Activated CD8-positive, alpha-beta memory T cell treated with anti-CD3 and anti-CD28 coated beads for 36 hours (primary cell): ENCODE results near the gene SCN3A. TPM values are rescaled to one million over a fixed set of nuclear protein-coding genes. Genes with fewer than 3 reads are reported as not detected.

Source experiments
- CTCF ChIA-PET: fragments of 350-600 bp; sonication (Branson Sonifier 250); formaldehyde crosslinking; loops from one replicate; lab custom pipeline; 2021; ENCODE audit warnings: antibody characterized with exemption; lab: Charles Lee
- POLR2A ChIA-PET: fragments of 350-600 bp; sonication (Branson Sonifier 250); formaldehyde crosslinking; loops from one replicate; lab custom pipeline; 2021; ENCODE audit warnings: antibody characterized with exemption; lab: Charles Lee
- total RNA-seq, 2 experiments: library from RNA; stranded (reverse); gene quantifications; one replicate each; pipeline ENCODE4 v1.2.3, GENCODE V29; 2021

Gene SCN3A
- total RNA-seq, result not detected

- ChIA-PET POLR2A (interaction anchor here (0.6 kb wide), 1 partner anchor 27 kb away, joined by 10 read pairs; no protein-coding TSS in a partner anchor), CTCF (interaction anchor here (0.7 kb wide), 1 partner anchor 209 kb away, joined by 3 read pairs; no protein-coding TSS in a partner anchor)
Measured at GRCh38 chr2:165203689-165204559, at the start of gene SCN3A. Gene SCN3A (minus strand): TSS chr2:165204050. CDS start chr2:165176394, 27,656 bp downstream.

DNA sequence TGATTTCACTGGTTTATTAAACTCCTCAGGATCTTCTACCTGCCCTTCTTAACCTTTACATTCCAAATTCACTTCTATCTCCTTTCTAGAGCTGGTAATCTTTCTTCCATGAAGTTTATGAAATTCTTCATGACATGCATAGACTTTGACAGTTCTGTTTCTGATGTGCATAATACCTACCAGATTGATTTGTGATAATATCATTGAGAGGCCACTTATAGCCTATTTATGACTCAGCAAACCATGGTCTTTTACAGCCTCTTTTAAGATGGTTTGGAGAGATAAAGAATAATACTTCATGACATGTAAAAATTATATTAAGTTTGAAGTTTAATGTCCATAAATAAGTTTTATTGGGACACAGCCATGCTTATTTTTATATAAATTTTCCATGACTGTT lies 49.3 kb upstream of the SCN3A start:
- POLR2A ChIA-PET, result no interaction called here

DNA sequence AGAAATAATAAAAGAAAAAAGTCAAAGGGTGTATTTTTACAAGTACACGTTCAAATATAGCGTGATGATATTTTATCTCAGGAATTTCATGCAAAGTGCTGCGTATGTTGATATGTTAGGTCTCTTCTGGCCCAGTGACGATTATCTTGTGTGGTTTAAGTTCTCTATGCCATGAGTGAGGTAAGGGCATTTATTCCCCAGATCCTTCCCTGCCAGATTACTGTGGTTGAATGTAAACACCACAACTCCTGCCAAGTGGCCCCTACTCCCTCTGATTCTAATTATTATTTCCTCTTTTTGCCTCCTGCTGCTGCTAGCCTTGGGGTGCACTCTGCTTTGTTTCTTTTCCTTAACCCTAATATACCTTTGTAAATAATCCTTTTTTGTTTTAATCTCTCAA lies 47.5 kb upstream of the SCN3A start:
- CTCF ChIA-PET, result no interaction called here
- POLR2A ChIA-PET, result no interaction called here

More for the DNA sequence above, 49.3 kb upstream of the SCN3A start:
- CTCF ChIA-PET, result no interaction called here

DNA sequence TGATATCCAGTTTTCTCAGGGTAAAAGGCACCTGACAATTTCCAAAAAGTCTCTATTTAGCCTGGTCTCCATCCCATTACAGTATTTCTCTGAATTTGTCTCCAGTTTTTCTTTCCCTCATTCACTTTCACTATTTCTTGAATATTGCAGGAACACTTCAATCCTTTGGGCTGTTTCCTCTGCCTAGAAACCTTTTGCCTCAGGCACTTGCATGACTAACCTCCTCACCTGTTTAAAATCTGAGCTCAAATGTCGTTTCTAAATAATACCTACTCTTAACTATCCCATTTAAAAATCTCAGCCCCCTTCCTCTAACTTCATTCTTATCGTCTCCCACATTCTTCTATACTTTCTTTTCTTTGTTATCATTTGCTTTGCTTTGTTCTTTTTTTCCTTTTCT lies 44.4 kb upstream of the SCN3A start:
- ChIA-PET POLR2A (no interaction called here), CTCF (interaction anchor here (1.3 kb wide), 1 partner anchor 10 kb away, joined by 3 read pairs; no protein-coding TSS in a partner anchor)

GRCh38 chr2:165245081-165245793 lies 41.4 kb upstream of the SCN3A start:
- ChIA-PET CTCF (no interaction called here), POLR2A (no interaction called here)

- ChIA-PET CTCF (no interaction called here), POLR2A (no interaction called here)
Measured at GRCh38 chr2:165240916-165241315, 37.1 kb upstream of the SCN3A start.

DNA sequence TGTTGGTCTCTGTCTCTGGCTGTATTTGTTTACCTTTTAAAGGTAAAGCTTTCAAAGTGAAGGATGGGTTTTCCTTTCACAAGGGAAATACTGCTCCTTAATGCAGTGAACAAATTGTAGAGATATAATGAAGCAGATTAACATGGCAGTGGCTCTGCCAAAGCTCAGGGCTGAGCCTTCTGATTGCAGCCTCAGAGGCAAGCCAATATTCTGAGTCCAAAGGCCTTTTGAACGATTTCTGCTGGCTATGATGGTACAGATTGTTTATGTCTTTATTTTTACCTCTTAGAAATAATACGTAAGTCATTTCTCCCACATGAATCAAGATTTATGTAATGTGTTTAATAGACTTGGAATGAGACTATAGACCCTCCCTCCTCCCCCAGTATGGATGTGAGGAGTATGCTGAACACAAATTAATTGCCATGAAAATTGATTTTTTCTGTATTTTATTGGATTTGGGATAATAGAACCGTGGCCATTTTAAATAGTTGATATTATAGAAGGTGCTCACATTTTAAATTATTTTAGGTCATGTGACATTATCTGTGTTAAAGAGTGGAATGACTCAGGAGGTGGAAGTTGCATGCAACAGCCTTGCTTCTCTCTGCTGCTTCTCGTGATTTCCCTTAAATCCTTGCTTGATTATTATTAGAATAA lies 36.1 kb upstream of the SCN3A start:
- POLR2A ChIA-PET, result no interaction called here

GRCh38 chr2:165239230-165239629 lies 35.4 kb upstream of the SCN3A start, which contains the start of gene SCN2A:
Gene SCN2A (plus strand): TSS chr2:165239414. CDS start chr2:165295824, 56,410 bp downstream.
- POLR2A ChIA-PET, result no interaction called here
- CTCF ChIA-PET, result no interaction called here

More for the DNA sequence above, 36.1 kb upstream of the SCN3A start:
- CTCF ChIA-PET, result no interaction called here

DNA sequence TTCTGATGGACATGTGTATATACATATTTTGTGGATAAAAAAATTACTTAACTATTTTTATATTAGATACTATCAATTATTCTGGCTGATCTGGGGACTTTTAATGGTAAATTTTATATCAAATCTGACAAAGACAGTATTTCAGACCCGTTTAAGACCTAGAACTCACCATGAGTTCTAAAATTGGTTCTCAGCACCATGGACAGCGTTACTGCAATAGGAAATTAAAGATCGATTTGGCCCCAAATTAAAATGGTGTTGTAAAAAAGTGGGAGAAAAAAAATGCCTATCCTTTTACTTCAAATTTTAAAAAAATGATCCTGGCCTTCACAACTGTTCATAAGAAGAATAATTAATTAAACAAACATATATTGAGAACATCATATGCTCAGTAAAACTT lies 34.4 kb upstream of the SCN3A start:
- CTCF ChIA-PET, result no interaction called here
- POLR2A ChIA-PET, result no interaction called here

GRCh38 chr2:165237056-165237455 lies 33.2 kb upstream of the SCN3A start:
- ChIA-PET CTCF (no interaction called here), POLR2A (no interaction called here)

- ChIA-PET POLR2A (no interaction called here), CTCF (no interaction called here)
Measured at GRCh38 chr2:165227571-165227970, 23.7 kb upstream of the SCN3A start.

DNA sequence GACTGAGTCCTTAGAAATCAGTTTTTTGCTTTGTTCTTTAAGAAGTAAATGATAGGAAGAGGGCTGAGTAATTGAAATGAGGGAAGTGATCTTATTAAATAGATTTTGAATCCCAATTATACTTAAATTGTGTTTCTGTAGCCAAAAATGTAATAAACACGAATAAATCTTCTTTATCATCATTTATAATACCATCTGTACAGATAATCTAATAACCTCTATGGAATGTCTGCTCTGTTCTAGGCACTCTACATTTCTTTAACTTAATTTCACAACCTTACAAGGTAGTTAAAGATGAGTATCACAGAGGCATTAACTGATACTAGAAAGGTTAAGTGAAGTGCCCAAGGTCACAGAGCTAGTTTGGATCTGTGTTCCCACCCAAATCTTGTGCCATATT lies 21.1 kb upstream of the SCN3A start:
- ChIA-PET POLR2A (no interaction called here), CTCF (no interaction called here)

DNA sequence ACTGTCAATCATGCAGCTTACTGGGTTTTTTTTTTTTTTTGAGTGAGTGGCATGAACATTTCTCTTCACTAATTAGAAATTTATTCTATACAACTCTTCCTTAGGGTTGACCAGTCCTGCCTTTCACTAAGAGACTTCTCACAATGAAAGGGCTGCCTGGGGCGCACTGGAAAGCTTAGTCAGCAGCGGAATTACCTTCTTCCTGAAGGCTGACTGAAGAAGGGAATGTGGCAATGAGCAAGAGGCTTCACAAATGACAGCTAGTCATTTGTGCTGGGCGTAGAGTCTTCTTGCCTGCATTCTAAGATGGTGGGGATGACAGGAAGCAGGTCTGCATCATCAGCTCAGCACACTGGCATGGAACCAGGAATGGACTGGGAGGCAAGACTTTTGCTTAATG lies 15.6 kb upstream of the SCN3A start:
- ChIA-PET POLR2A (no interaction called here), CTCF (no interaction called here)

DNA sequence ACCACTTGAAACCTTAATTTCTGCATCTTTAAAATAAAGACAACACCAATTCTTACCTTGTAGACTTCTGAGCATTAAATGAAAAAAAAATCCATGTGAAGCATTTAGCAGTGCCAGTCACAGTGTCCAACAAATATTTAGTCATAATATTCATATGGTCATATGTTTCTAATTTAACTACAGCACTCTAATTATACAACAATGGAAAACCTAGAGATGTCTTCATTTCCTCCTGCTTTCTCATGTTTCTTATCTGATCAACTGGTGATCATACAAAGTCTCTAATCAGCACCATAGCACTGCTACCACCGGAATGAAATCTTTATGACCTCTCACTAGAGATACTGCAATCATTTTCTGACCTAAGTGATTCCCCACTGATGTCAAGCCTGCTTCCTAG lies 10.2 kb upstream of the SCN3A start:
- POLR2A ChIA-PET, result no interaction called here
- CTCF ChIA-PET, result no interaction called here

- ChIA-PET CTCF (no interaction called here), POLR2A (no interaction called here)
Measured at GRCh38 chr2:165208094-165208493, 4.2 kb upstream of the SCN3A start.

DNA sequence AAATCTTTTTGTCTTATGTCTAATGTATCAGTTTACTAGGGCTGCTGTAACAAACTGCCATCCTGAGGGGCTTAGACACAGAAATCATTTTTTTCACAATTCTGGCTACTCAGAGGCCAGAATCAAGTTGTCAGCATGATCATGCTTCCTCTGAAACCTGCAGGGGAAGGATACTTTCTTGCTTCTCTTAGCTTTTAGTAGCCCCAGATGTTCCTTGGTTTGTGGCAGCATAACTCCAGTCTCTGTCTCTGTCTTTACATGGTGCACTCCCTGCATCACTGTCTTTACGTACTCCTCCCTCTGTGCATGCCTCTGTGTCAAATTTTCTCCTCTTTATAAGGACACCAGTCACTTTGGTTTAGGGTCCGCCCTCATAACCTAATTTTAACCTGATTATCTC lies 2.0 kb upstream of the SCN3A start:
- CTCF ChIA-PET, result interaction anchor here (0.9 kb wide), 1 partner anchor 100 kb away, joined by 4 read pairs; no protein-coding TSS in a partner anchor
- POLR2A ChIA-PET, result no interaction called here

DNA sequence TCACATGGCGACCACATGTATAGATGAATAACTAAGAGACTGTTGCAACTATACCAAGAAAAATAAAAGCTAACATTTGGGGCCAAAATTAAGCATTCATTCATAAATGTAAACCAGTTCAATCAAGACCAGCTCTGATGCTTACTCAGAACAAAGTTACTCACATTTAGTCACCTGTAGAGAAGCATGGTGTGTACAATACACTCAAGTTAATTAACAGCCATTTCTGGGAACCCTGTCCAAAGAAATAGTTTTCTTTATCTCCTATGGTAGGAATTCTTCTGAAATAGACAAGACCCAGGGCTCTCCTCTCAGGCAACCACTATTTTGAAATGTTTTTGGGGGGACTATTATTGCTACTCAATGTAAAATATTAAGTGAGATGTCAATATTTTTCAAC lies 1.6 kb downstream of the SCN3A start:
- ChIA-PET CTCF (no interaction called here), POLR2A (no interaction called here)

- CTCF ChIA-PET, result no interaction called here
- POLR2A ChIA-PET, result no interaction called here
Measured at GRCh38 chr2:165198181-165198580, 5.7 kb downstream of the SCN3A start.

DNA sequence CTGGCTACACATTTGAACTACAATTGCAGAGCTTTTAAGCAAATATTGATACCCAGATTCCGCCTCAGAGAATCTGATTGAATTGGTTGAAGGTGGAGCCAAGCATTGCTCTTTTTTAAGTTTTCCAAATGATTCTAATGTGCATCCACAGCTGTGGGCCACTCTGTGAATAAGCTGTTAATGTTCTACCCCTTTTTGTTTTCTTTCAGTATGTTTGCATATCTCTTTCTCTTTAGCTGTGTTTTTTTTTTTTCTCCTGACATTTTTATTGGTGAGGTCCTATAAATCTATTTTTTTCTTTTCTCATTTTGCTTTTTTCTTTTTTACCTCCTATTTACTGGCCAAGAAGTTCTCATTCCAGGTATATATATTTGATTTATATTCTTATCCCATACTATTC lies 6.5 kb downstream of the SCN3A start:
- POLR2A ChIA-PET, result no interaction called here
- CTCF ChIA-PET, result no interaction called here

DNA sequence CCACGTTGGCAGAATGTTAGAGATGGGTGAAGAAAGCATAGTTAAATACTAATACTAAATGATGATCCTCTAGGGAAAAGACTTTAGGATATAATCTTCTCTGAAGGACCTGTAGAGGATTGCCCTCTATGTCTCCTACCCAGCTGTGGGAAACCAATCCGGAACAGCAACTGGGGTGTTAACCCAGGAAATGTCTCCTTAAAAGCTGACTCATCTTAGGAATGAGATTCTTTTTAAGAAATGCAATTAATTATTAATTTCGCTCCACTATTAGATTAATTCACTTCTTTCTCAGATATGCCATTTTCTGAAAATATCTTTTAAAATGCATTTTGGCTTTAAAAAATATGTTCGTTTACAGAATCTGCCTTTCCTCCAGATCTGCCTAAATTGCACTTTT lies 7.4 kb downstream of the SCN3A start:
- ChIA-PET CTCF (no interaction called here), POLR2A (no interaction called here)
